Measurements from ENCODE around the gene TRAPPC10. TPM values are rescaled to one million over a fixed set of nuclear protein-coding genes. Genes with fewer than 3 reads are reported as not detected.

Gene TRAPPC10
- total and polyA plus RNA-seq, 8 donors: 7.2 to 19.1 (median 11.5) TPM

GRCh38 chr21:44074315-44074958 is 62.3 kb downstream of the TRAPPC10 start:
- FAIRE-seq: no peak
- no peak for TF ChIP-seq CTCF (IDR thresholded peaks at IDR 0.05)
- 89% methylated on average over 11 of the region's 11 CpGs for WGBS, 2 donors
- no peak for DNase-seq
- Histone ChIP-seq H3K36me3 (peaks cover 0 to 31% (median 0%) of the 10 kb centered on the region in 3 donors), H3K4me3 (no peak overlapping the region), H3K4me1 (no peaks in the 10 kb centered on the region), H3K9me3 (no peaks in the 10 kb centered on the region), H3K27me3 (no peaks in the 10 kb centered on the region), H3K27ac (no peak overlapping the region)
- intact Hi-C loops (cut with DNase I): no loop called here
- no peak for ATAC-seq

- WGBS, 2 donors: 77 to 80% methylated on average over 5 of the region's 5 CpGs
- ATAC-seq (no peak), FAIRE-seq (no peak), DNase-seq (no peak)
- no peak overlapping the region for H3K27ac ChIP-seq
- intact Hi-C loops (cut with DNase I): no loop called here
- no peaks in the 10 kb centered on the region for H3K27me3 ChIP-seq
- no peaks in the 10 kb centered on the region for H3K4me1 ChIP-seq
- TF ChIP-seq CTCF (IDR thresholded peaks at IDR 0.05): no peak
- H3K9me3 ChIP-seq: no peaks in the 10 kb centered on the region
- peaks cover 0 to 40% (median 0%) of the 10 kb centered on the region in 3 donors for H3K36me3 ChIP-seq
- H3K4me3 ChIP-seq: no peak overlapping the region
Observed at GRCh38 chr21:44076316-44076715, 64.2 kb downstream of the TRAPPC10 start.

DNA sequence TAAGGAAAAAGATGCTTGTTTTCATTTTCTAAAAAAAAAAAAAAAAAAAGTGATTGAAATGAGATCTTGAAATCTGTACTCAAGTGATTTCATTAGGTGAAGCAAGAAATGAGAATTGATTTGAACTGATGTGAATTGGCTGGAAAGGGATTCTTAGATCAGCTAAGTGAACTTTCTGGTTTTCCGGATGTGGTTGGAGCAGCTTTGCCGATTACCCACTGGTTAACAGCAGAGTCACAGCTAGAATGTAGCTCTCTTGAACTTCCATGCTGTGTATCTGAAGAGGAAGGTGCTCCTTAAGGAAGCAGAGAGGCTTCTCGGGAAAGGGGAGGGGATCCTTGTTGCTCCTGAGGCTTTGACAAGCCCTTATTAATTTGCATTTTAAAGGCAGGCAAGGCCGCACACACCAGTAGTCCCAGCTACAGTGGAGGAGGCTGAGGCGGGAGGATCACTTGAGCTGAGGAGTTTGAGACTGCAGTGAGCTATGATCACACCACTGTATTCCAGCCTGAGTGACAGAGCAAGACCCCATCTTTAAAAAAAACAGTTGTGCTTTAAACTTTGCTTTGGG is 66.4 kb downstream of the TRAPPC10 start:
- no peaks in the 10 kb centered on the region for H3K4me1 ChIP-seq
- H3K4me3 ChIP-seq: no peak overlapping the region
- H3K36me3 ChIP-seq: peaks cover 0 to 44% (median 0%) of the 10 kb centered on the region in 3 donors
- DNase-seq (no peak), ATAC-seq (no peak), FAIRE-seq (no peak)
- intact Hi-C loops (cut with DNase I): no loop called here
- no peak for TF ChIP-seq CTCF (IDR thresholded peaks at IDR 0.05)
- no peak overlapping the region for H3K27ac ChIP-seq
- H3K27me3 ChIP-seq: no peaks in the 10 kb centered on the region
- 90 to 94% methylated on average over 5 of the region's 5 CpGs for WGBS, 2 donors
- H3K9me3 ChIP-seq: no peaks in the 10 kb centered on the region

DNA sequence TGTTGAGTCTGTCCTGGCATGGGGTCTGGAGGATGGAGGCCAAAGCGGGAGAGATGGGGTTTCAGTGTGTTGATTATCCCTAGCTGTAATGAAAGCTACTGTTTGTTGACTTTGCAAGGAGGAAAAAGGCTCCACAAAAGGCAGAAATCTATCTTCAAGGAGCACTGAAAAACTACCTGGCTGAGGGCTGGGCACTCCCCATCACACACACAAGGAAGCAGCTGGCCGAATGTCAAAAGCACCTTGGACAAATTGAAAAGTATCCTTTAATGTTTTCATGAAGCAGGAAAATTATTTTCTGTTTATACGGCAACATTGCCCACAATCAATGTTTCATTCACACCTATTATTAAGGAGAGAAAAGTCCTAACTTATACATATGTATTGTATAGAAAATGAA is 67.3 kb downstream of the TRAPPC10 start:
- DNase-seq: no peak
- 87 to 91% methylated on average over 3 of the region's 3 CpGs for WGBS, 2 donors
- no peak for FAIRE-seq
- no peak for TF ChIP-seq CTCF (IDR thresholded peaks at IDR 0.05)
- H3K9me3 ChIP-seq: no peaks in the 10 kb centered on the region
- H3K4me3 ChIP-seq: no peak overlapping the region
- no peak overlapping the region for H3K27ac ChIP-seq
- no peak for ATAC-seq
- no peaks in the 10 kb centered on the region for H3K27me3 ChIP-seq
- intact Hi-C loops (cut with DNase I): no loop called here
- H3K4me1 ChIP-seq: no peaks in the 10 kb centered on the region
- peaks cover 0 to 44% (median 0%) of the 10 kb centered on the region in 3 donors for H3K36me3 ChIP-seq

DNA sequence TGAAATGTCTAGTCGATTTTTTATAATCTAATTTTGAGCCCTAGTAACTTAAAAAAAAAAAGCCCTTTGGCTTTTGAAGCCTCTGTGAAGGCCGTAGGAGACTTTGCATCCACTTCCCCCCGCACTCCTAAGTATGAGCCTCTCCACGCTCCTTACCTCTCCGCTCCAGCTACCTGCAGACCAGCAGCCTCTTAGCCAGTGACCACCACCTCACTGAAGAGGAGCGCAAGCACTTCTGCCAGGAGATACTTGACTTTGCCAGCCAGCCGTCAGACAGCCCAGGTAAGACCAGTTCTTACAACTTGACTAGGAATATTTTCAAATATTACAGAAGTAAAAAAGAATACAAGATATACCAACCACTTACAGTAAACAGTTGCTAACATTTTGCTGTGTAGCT is 67.7 kb downstream of the TRAPPC10 start:
- no peak for FAIRE-seq
- 87 to 88% methylated on average over 7 of the region's 7 CpGs for WGBS, 2 donors
- Histone ChIP-seq H3K4me1 (no peaks in the 10 kb centered on the region), H3K36me3 (peaks cover 0 to 44% (median 0%) of the 10 kb centered on the region in 3 donors), H3K27ac (no peak overlapping the region), H3K9me3 (no peaks in the 10 kb centered on the region), H3K4me3 (no peak overlapping the region), H3K27me3 (no peaks in the 10 kb centered on the region)
- intact Hi-C loops (cut with DNase I): no loop called here
- no peak for ATAC-seq
- no peak for TF ChIP-seq CTCF (IDR thresholded peaks at IDR 0.05)
- DNase-seq: no peak

All from pancreas (tissue), 10 donors.